Subcutaneous adipose tissue (tissue), 4 donors: ENCODE results near the gene PCDHGA1. TPM values are rescaled to one million over a fixed set of nuclear protein-coding genes. Genes with fewer than 3 reads are reported as not detected.

Experiments
- total RNA-seq, 4 donors: library from RNA; depleted of rRNA; stranded (reverse); fragments of >200 nt; gene quantifications; one replicate each; pipeline ENCODE4 v1.1.0, GENCODE V29; 2016
- TF ChIP-seq, protein P1 (sequence below): fragments of 450-650 bp; IDR thresholded peaks from one replicate; pipeline ENCODE4 v1.5.1; 2016; ENCODE audit warnings: low read depth, mild to moderate bottlenecking, control low read depth, antibody characterized with exemption, moderate library complexity

PCDHGA1 gene
- total RNA-seq: under 1 TPM; under 0.01 to 0.38 (median 0.33) TPM

DNA sequence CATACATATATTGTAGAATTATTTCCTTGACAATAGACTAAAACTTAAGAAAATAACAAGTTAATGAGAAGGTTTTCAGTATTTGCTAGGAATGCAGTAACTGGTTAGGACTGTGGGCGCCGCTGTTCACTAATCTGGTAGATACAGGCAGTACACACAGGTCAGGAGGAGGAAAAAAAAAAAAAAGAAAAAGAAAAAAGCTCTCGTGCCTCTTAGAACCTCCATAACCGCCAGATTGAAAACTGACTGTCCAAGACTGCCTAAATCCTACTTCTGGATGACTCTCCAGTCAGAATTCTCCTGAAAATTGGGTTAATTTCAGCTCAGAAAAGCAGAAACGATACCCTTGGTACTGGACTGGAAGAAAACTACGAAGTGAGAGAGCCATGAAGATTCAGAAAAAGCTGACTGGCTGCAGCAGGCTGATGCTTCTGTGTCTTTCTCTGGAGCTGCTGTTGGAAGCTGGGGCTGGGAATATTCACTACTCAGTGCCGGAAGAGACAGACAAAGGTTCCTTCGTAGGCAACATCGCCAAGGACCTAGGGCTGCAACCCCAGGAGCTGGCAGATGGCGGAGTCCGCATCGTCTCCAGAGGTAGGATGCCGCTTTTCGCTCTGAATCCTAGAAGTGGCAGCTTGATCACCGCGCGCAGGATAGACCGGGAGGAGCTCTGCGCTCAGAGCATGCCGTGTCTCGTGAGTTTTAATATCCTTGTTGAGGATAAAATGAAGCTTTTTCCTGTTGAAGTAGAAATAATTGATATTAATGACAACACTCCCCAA is at the start of gene PCDHGA1:
PCDHGA1 (plus strand) TSS at position 216 of the 782 bp plus-strand sequence.
- TF ChIP-seq, protein P1, sequence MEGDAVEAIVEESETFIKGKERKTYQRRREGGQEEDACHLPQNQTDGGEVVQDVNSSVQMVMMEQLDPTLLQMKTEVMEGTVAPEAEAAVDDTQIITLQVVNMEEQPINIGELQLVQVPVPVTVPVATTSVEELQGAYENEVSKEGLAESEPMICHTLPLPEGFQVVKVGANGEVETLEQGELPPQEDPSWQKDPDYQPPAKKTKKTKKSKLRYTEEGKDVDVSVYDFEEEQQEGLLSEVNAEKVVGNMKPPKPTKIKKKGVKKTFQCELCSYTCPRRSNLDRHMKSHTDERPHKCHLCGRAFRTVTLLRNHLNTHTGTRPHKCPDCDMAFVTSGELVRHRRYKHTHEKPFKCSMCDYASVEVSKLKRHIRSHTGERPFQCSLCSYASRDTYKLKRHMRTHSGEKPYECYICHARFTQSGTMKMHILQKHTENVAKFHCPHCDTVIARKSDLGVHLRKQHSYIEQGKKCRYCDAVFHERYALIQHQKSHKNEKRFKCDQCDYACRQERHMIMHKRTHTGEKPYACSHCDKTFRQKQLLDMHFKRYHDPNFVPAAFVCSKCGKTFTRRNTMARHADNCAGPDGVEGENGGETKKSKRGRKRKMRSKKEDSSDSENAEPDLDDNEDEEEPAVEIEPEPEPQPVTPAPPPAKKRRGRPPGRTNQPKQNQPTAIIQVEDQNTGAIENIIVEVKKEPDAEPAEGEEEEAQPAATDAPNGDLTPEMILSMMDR: no peak

- TF ChIP-seq, protein P1: no peak
These were observed 31.9 kb upstream of the PCDHGA1 start for GRCh38 chr5:141298376-141298775.

GRCh38 chr5:141303756-141304155 is 26.6 kb upstream of the PCDHGA1 start, which contains the start of gene SLC25A2:
SLC25A2 (minus strand) TSS chr5:141304049; CDS start chr5:141303865, 184 bp downstream.
- TF ChIP-seq, protein P1: no peak

- TF ChIP-seq, protein P1: no peak
These were observed 23.7 kb upstream of the PCDHGA1 start for GRCh38 chr5:141306630-141307029.

DNA sequence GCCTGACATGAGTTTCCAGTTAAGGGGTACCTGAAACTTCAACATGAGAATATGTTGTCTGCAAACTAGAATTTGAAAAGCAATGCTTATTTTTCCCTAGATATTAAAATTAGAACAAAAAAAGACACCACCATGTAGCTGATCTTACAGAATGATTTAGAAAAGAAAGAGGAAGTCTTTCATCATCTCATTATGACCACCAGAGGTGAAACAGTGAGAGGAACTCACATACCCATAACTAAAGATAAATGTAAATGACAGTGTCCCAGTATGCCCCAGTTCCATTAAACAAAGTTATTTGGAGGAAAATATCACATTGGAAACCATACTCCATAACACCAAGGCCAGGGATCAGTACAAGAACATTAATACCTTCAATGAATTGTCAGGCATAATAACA is 16.6 kb upstream of the PCDHGA1 start:
- TF ChIP-seq, protein P1: no peak

- TF ChIP-seq, protein P1: no peak
These were observed 11.1 kb upstream of the PCDHGA1 start for GRCh38 chr5:141319202-141319601.

- TF ChIP-seq, protein P1: no peak
These were observed 10.6 kb upstream of the PCDHGA1 start for GRCh38 chr5:141319699-141320098.
